HG03378 (cell line): ENCODE data around the gene TRMT44.
"Not testable (repeated sequence)": the region's sequence is repeated elsewhere in the genome, so short reads cannot be mapped to it uniquely, and the experiment has no call there.

Experiments used
- ATAC-seq: cut with Tn5 transposase; IDR thresholded peaks from one replicate; pipeline ENCODE4 v1.9.1; 2021; ENCODE audit warnings: mild to moderate bottlenecking, moderate library complexity; ENCODE audit not compliant: unreplicated experiment

The TRMT44 gene

DNA sequence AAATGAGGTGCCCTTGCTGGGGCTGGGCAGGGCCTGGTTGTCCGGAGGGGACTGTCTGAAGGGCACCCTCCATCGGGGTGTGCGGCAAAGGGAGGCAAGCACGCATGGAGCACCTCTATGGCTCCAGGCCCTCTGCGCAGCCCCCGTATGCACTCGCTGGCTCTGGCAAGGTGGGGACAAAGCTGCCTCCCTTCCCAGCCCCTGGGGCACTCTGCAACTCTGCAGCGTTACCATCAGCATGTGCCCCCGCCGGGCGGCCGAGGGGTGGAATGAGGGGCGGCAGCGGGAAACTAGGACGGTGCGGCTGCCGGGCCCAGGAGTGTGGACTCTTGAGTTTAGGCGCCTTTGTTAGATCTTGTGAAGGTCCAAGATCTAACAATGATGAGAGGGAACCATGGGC lies 26.4 kb downstream of the TRMT44 start:
- no peak for ATAC-seq

DNA sequence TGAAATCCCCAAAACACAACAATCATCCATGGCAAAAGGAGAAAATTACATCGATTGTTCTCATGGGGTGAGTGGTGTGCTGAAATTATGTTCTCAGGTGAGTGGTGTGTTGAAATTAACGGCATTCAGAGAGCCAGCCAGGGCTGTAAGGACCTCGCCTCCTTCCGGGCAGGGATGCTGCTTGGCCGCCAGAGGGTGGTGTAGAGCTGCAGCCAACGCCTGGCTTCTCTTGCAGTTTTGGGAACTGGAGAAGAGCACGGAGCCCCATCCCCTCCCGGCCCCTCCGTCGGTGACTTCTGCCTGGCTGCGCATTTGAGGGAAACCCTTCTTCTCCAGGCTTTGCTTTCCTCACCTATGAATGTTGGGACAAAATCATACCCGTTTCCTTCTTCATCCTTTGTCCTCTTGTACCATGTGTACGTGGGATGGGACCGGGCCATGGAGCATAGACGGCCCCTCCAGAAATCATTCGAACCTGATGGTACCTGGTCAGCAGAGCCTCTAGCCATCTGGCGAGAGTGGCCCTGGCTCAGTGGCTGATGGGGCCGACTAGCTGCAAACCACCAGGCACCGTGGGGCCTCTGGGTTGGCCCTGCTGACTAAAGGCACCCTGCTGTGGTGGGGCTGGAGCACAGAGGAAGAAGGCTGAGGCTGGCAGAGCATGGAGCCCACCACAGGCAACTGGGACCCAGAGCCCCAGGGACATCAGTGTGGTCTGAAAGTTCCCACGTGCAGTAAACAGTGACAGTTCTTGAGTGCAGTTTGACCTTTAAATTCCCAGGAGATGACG lies 28.4 kb downstream of the TRMT44 start:
- ATAC-seq: peak; percentile 71

DNA sequence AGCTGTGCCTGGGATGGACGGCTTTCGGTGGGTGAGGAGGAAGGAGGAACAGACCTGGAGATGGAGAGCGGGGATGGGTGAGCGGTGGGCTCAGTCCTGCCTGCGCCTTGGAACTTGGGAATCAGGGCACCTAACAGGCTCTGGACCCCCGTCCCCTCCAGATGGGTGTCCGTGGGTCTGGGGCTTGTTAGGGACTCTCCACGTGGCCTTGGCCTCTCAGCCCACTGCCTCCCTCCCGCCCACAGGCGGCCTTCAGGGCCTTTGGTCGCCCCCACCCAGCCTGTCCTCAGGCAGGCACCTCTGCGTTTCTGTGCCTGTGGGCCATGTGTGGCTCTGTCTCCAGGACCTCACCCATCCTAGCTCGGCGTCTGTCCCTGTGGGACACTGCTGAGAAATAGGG lies 29.0 kb downstream of the TRMT44 start:
- no peak for ATAC-seq

DNA sequence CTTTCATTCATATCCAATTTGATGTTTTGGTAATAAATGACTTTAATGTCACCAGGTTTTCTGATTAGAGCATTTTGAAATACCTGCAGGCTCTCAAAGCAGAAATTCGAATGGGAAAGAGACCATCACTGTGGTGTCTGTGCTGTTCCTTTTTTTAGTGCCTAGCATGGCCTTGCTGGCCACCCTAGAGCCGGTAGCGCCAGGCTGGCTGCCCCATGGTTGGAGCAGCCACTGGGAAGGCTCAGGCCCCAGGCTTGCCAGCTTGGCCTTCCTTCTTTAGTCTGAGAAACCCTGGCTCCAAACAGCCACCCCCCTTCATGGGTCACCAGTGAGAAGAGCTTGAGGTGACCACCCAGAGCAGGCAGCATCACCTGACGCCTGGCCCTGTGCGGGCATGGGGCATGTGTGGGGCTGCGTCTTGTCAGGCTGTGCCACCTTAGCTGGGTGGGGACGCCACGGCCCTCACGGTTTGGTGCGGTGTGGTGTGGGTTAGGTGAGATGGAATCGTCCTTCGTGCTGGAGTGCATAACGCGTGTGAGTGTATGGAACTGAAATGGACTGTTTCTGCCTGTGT lies 30.0 kb downstream of the TRMT44 start:
- ATAC-seq: no peak

DNA sequence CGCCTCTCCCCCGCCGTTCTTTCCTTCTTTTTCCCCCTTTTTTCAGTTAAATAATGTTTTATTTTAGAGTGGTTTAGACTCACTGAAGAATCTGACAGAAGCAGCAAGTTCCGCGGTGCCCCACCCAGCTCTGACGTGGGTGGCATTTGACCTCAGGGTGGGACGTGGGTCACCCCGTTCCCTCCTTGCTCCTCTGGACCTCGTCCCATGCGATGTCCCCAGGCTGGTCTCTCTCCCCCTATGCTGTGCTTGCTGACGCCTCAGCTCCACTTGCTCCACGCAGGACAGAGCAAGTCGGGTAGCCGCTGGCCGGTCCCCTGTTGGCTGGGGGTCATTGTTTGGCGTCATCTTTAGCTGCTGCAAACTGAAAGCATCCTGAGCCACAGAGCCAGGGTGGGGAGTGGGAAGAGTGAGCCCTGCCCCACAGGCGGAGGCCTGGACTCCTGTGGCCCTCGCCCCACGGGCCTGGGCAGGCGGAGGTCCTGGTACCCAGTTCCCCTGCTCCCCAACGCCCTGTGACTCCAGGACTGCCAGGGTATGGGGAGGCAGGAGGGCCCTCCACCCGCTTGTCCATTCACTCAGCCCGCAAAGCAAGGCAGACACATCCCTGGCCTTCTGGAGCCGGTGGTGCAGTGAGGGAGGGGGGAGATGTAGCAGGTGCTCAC lies 30.8 kb downstream of the TRMT44 start:
- ATAC-seq: no peak

DNA sequence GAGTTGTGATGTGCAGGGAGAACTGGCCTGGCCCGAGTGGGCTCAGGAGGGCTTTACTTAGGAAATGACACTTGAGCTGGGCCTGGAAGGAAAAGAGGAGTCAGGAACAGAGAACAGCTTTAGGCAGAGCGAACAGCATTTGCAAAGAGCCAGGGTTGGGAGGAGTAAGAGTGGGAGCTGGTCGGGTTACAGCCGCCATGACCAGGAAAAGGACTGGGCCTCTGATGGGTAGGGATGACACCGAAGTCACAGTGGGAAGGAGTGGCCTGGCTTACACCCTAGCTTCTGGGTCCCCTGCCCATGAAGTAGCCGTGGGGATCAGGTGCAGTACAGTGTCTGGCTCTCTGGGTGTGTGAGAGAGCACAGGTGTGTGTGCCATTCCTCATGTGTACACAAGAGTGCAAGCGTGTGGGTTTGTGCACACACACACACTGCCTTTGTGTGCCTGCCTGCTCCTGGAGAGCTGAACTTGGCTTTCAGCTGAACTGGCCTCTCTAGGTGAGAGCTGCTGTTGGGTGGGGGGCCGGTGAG lies 31.6 kb downstream of the TRMT44 start:
- no peak for ATAC-seq

DNA sequence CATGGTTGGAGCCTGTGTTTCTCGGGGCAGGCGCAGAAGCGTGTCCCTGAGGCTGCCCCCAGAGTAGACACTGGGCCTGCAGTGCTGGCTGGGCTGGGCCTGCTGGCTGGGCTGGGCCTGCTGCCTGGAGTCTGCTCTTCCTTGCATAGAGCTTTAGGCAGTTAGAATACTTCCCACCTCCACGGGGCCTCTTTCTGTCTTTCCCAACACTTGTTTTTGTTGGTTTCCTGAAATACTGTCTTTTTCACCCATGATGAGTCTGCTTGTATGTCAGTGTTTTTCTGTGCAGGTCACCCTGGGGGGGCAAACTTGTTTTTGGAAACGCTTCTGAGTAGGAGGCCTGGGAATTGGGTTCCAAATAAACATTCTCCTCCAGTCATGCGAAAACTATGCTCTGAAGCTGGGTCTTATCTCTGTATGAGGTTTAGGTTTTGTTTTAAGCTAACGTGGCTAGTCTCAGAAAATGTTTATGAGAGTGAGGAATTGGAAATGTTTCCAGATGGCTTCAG lies 32.2 kb downstream of the TRMT44 start:
- no peak for ATAC-seq

DNA sequence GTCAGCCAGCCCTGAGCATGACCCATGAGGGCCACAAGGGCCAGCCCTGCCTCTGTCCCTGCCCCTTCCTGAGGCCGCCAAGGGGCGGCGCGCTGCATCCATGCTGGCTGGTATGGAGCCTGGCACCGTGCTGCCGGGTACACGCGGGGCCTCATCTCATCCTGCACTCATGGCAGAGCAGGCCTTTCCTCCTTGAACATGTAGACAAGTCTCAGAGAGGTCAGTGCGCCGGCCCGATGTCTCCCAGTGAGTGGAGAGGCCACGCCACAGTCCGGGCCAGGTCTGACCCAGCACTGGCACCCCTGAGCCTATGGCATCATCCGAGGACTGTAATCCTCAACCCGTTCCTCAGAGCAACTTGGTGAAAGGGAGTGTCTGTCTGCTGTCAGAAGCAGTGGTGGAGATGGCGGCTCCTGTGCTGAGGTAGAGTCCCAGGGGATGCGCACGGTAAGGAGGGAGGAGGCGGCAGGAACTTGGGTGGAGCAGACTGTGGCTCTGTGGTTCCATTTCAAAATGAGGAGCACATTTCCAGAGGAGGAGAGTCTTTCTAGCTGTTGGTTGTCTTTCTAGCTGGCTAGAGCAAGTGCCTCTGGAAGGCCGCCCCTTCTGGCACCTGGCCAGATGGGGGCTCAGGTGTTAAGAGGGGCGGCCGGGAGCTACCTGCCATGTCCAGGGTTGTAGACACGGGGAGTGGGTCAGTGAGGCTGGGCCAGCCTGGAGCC lies 32.8 kb downstream of the TRMT44 start:
- no peak for ATAC-seq

DNA sequence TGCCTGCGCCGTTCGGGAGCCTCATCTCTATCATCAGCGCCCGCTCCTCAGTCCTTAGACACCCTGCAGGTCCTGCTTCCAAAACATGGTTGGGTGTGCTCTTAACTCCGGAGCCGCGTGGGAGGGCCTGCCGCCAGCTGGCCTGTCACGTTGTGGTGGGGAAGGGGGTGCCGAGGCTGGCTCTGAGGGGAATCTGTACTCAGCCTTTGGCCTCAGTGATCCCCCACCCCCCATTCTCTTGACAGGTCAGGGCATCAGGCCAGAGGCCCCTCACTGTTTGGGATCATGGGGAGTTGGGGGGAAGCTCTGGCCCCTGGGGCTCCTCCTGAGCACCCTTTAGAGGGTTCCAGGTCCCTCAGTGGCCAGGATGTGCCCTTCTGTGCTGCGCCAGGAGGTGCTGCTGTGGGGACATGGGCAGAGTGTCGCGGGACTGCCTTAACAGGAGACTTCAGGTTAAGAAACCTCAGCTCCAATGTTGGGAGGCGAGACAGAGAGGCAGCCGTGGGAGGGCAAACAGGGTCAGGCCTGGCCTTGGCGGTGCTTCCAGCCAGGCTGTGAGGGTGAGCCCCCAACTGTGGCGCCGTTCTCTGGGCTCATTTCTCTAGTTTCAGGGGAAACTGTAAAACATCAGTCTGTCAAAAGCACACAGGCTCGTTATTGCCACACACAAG lies 33.5 kb downstream of the TRMT44 start:
- no peak for ATAC-seq

DNA sequence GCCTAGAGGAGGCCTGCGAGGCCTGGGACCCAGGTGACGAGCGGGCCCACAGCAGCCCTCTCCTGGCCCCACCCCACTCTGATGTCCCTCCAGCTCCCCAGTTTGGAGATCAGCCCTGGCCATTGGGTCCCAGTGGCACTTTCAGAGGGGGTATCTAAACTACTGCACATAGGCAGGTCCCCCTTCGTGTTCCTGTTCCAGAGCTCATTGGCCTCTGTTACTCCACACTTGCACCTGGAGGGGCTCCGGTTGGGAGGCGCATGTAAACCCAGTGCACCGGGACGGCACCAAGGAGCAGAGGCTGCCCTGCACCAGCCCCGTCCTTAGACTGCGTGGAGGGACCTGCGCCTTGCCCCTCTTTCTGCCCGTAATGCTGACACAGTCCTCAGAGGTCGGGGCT lies 34.3 kb downstream of the TRMT44 start:
- ATAC-seq: no peak

DNA sequence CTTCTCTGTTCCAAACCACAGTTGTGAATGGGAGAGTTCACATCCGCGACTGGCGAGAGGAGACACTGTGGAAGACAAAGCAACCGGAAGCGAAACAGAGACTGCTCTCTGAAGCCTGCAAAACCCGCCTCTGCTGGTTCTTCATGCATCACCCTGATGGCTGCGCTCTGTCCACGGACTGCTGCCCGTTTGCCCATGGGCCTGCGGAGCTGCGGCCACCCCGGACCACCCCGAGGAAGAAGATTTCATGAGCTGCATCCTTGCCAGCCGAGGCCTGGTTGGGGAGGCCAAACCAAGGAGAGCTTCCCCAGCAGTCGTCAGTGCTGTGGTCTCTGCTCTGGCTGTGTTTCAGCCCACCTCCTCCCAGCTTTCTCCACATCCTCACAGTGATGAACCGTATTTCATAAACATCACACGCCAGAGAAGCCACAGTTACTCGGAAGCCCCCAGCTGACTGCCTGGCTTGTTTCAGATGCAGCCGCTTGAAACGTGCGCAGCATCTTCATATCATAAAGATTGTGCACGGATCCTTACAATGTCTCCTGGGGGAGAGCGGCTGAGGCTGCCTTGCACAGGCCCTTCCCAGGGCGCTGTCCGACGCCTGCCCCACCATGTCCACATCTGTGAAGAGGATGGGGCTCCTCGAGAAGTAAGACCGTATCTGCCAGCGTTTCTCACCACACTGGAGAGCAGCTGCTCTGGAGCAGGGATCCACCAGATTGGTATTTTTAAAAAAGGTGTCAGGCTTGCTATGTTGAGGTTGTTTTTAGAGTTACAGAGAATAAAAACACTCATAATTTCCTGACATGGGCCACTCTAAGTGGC lies 35.4 kb downstream of the TRMT44 start:
- ATAC-seq: no peak

DNA sequence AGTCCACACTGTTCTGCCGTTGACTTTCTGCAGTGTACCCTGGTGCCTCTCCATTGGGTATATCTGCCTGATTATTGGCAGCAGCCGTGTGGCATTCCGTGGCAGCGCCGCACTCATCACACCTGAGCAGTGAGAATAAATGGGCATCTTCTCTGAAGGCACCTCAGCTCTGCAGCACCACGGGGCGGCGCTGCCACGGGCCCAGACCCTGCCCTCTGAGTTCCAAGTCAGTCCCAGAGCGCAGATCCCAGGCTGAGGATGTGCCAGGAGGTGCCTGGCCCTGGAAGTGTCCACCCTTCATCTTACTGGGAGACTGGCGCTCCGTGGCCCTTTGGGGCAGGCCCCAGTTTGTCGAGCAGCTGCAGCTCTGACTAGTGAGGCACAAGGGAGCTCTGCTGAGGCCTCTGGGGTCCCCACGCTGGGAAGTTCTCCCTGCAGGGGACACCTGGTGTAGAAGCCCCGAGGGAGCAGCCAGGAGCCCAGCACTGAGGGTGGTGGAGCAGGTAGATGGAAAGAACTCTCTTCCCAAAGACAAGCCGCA lies 36.6 kb downstream of the TRMT44 start:
- no peak for ATAC-seq

DNA sequence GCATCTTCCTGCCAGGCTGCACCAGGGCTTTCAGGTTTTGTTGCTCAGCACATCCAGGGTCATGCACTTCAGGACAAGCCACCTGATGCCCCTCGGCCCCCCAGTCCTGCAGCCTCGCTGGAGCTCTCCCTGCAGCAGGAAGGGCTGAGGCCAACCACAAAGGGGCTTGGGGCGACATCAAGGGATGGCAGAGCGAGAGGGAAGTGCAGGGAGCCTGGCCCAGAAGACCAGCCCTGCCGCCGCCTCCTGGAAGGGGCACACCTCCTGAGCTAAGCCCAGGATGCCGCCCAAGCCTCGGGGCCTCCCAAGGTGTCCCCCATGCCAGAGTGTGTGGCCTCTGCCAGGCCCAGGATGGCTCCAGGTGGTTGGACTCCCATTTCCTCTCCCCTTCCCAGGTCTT lies 37.1 kb downstream of the TRMT44 start:
- ATAC-seq: no peak

DNA sequence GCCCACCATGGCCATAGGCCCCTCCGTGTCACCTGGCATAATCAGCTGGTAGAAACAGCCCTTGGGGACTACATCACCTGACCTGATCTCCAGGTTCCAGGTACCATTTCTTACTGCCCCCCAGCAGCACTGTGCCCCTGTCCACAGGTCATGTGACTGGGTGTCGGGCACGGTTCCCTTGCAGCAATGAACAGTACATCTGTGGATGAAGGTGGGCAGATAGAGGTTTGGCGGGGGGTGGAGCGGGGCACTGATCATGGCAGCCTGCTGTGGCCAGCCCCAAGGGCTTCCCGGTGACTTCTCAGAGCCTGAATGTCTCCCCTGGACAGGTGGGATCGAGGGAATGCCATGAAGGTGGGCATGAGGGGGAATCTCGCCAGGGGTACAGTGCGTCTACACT lies 37.8 kb downstream of the TRMT44 start:
- no peak for ATAC-seq

DNA sequence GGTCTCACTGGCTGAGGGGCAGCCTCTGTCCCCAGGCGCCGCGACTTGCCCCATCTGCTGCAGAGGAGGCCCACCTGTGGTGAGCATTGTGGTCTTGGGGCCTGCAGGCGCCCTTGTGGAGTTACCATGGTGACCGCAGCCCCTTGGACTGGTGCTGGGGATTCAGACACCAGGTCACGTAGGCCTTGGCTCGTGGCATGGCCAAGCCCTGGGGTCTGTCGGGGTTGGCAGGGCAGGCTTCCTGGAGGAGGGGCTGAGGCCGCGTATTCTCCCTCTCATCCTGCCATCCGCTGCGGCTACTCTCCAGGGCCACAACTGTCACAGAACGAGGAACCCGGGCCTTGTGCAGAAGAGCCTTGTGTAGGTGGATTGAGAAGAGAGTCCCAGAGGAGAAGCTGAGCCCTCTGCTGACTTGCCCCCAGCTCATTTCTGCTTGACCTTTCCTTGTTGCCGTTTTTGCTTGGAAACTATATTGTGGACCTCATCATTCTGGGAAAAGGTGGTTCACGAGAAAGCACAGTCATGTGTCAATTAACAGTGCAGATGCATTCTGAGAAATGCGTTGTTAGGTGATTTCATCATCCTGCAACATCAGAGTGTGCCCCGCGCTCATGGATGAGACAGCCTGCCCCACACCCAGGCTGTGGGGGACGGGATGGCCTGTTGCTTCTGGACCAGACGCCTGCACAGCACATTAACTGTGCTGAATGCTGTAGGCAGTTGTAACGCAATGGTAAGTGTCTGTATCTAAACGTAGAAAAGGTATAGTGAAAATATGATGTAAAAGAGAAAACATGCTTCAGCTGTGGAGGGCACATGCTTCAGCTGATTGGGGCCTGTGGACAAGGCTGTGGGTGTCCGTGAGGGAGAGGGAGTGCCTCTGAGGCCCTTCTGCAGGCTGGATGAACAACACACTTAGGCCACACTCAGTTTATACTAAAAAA lies 38.5 kb downstream of the TRMT44 start:
- ATAC-seq: no peak

DNA sequence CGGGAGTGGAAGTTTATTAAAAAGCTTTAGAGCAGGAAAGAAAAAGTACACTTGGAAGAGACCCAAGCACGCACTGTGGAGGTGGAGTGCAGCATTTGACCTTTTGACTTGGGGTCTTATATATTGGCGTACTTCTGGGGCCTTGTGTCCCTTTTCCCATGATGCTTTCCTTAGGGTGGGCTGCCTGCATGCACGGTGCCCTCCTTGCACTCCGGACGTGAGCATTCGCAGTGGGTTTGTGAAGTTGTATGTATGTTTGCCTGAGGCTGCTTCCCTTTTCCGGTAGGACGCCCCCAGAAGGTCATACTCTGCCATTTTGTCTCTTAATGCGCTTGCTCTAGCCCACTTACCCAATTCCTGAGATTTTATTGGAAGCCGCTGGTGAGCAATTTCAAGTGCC lies 39.6 kb downstream of the TRMT44 start:
- ATAC-seq: no peak

DNA sequence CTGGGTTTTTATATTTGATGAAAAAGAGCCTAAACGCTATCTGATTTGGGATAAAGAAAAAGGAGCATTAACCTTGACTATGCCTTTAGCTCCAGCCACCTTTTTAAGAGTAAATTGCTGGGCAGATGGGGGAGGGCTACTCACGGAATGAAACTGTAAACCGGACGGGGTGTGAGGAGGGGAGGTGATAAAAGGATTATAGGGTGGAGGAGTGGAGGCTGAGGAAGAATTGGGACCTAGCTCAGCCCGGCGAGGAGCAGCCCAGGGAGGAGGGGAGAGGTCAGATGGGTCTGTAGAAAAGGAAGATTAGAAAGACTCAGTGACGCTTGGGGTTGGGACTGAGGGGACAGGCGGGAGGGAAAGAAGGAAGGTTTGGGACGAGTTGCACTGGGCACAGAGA lies 46.1 kb downstream of the TRMT44 start:
- not testable (repeated sequence) for ATAC-seq

DNA sequence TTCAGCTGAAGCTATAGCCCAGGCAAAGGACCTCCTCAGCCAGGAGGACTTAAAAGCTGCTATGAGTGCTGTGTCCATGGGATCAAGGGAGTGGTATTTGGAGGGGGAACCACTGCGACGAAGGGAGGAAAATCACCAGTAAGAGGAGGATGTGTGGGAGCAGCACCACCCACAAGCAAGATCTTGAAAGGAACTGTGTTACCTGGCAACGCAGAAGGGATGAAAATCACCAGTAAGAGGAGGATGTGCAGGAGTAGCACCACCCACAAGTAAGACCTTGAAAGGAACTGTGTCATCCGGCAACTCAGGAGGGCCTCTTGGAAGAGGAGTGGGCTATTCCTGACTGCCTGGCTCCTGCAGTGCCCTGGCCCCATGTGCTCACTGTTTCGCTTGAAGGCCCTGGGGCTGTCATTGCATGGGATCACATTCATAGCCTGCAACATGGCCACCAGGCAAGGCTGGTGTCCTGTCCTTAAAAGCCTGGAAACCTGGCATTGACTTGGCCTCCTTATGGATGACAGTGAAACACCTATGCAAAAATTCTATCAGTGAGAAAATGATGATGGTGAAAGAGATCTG lies 48.3 kb downstream of the TRMT44 start:
- ATAC-seq: no peak
